ENCODE data around the gene ANTXR1.

DNA sequence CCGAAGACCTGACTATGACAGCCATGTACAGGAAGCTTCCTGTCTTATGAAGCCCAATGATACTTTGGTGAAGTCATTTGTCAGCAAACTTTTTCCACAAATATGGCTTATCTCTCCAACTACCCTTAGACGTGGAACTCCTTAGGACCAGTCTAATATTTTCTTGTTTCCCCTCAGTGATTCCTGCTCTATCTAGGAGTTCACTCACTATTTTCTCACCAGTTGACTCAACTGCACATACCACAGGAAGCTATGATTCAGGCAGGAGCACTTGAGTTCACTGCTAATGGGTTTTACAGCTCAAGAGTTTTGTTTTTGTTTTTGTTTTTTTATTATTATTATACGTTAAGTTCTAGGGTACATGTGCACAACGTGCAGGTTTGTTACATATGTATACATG lies 109.3 kb downstream of the ANTXR1 start:
- TF ChIP-seq EZH2 (IDR thresholded peaks at IDR 0.05), result no peak
- TF ChIP-seq POLR2AphosphoS5 (IDR thresholded peaks at IDR 0.05; ENCODE audit: low read depth, low read length), result no peak
- TF ChIP-seq CTCF (IDR thresholded peaks at IDR 0.05 in 2 of 3, conservative IDR thresholded peaks at IDR 0.05 in 1 of 3; ENCODE audit: borderline replicate concordance in 1 of 3, insufficient read depth in 1 of 3, low read depth in 2 of 3, low read length in 2 of 3), result no peak
- TF ChIP-seq POLR2A (IDR thresholded peaks at IDR 0.05; ENCODE audit: borderline replicate concordance, extremely low read depth, insufficient read depth, insufficient read length), result no peak
- no peak for TF ChIP-seq ZNF274 (IDR thresholded peaks at IDR 0.05; ENCODE audit: low read depth, low read length)
- TF ChIP-seq ZBTB33 (IDR thresholded peaks at IDR 0.05; ENCODE audit: extremely low read depth, insufficient replicate concordance, low read length), result no peak
- no peak for TF ChIP-seq EGR1 (IDR thresholded peaks at IDR 0.05; ENCODE audit: low read depth)
- no peak for TF ChIP-seq SP1 (IDR thresholded peaks at IDR 0.05; ENCODE audit: low read depth)
- no peak for TF ChIP-seq EZH2phosphoT487 (IDR thresholded peaks at IDR 0.05; ENCODE audit: borderline replicate concordance)
- no peak for TF ChIP-seq ZFX (IDR thresholded peaks at IDR 0.05)
- TF ChIP-seq CEBPB (IDR thresholded peaks at IDR 0.05; ENCODE audit: low read depth), result no peak
- TF ChIP-seq, protein P1, sequence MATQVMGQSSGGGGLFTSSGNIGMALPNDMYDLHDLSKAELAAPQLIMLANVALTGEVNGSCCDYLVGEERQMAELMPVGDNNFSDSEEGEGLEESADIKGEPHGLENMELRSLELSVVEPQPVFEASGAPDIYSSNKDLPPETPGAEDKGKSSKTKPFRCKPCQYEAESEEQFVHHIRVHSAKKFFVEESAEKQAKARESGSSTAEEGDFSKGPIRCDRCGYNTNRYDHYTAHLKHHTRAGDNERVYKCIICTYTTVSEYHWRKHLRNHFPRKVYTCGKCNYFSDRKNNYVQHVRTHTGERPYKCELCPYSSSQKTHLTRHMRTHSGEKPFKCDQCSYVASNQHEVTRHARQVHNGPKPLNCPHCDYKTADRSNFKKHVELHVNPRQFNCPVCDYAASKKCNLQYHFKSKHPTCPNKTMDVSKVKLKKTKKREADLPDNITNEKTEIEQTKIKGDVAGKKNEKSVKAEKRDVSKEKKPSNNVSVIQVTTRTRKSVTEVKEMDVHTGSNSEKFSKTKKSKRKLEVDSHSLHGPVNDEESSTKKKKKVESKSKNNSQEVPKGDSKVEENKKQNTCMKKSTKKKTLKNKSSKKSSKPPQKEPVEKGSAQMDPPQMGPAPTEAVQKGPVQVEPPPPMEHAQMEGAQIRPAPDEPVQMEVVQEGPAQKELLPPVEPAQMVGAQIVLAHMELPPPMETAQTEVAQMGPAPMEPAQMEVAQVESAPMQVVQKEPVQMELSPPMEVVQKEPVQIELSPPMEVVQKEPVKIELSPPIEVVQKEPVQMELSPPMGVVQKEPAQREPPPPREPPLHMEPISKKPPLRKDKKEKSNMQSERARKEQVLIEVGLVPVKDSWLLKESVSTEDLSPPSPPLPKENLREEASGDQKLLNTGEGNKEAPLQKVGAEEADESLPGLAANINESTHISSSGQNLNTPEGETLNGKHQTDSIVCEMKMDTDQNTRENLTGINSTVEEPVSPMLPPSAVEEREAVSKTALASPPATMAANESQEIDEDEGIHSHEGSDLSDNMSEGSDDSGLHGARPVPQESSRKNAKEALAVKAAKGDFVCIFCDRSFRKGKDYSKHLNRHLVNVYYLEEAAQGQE (IDR thresholded peaks at IDR 0.05; ENCODE audit: low read depth), result no peak
- no peak for TF ChIP-seq MAX (IDR thresholded peaks at IDR 0.05)

All from HCT116 (cell line).